Endothelial cell of umbilical vein (primary cell): ENCODE results near the gene NPTN. TPM values are rescaled to one million over a fixed set of nuclear protein-coding genes. Genes with fewer than 3 reads are reported as not detected.

ENCODE experiments used
- BruUV-seq: library from RNA; stranded (reverse); fragments of 400-500 nt; replicated peaks from 2 replicates; lab custom pipeline; 2021; lab: Mats Ljungman, UMichigan
- CTCF ChIA-PET: fragments of 300-600, 350-600 bp; sonication (Branson Sonifier 250); formaldehyde crosslinking; loops from one replicate; lab custom pipeline; 2021; ENCODE audit warnings: antibody characterized with exemption, inconsistent platforms; lab: Charles Lee
- POLR2A ChIA-PET: fragments of 300-600, 350-600 bp; sonication (Branson Sonifier 250); formaldehyde crosslinking; loops from one replicate; lab custom pipeline; 2021; ENCODE audit warnings: antibody characterized with exemption, inconsistent platforms; lab: Charles Lee
- DNase-seq: peaks from one replicate; pipeline ENCODE4 v3.0.0-alpha.2; 2011; ENCODE audit warnings: low read depth, low spot score
- FAIRE-seq: peaks from 2 replicates; lab custom pipeline; 2011; peaks lifted over from hg19 to GRCh38; lab: Jason Lieb, UNC
- H2AFZ ChIP-seq: 2 replicates; pipeline ENCODE4 v1.6.0; 2012; ENCODE audit warnings: low read depth, low read length, control low read depth, inconsistent platforms
- H3K27ac ChIP-seq: 2 replicates; pipeline ENCODE4 v1.5.1; 2011; ENCODE audit warnings: low read depth, mild to moderate bottlenecking, control low read depth, low read length, moderate library complexity; ENCODE audit not compliant: insufficient read depth
- H3K27me3 ChIP-seq, 2 experiments: 2 replicates each; pipeline versions ENCODE4 v1.6.0 to v1.6.1; 2011; ENCODE audit warnings: low read length in 2 of 2, mixed read lengths in 1 of 2; ENCODE audit not compliant: control insufficient read depth in 2 of 2, insufficient read depth in 2 of 2
- H3K36me3 ChIP-seq, 2 experiments: 2 replicates in 1 of 2; 3 replicates in 1 of 2; pipeline ENCODE4 v1.5.1; 2011; ENCODE audit warnings: low read length in 2 of 2, mild to moderate bottlenecking in 1 of 2, moderate library complexity in 1 of 2; ENCODE audit not compliant: control insufficient read depth in 2 of 2, insufficient read depth in 2 of 2; ENCODE audit errors: extremely low read depth in 1 of 2
- H3K4me1 ChIP-seq: 3 replicates; pipeline ENCODE4 v1.5.1; 2011; ENCODE audit warnings: mild to moderate bottlenecking, low read length; ENCODE audit not compliant: control insufficient read depth, insufficient read depth; ENCODE audit errors: extremely low read depth
- H3K4me2 ChIP-seq: 2 replicates; pipeline ENCODE4 v1.6.1; 2011; ENCODE audit warnings: low read length, control low read depth, mixed read lengths; ENCODE audit not compliant: insufficient read depth
- H3K4me3 ChIP-seq, 3 experiments: fragments of 200-600 bp in 1 of 3; sonication (generic), shearing (Covaris generic) in 1 of 3; replicated peaks in 1 of 3; 2 replicates each; pipeline ENCODE4 v1.5.1; 2011 to 2016; ENCODE audit warnings: control low read depth in 3 of 3, low read length in 3 of 3, mild to moderate bottlenecking in 2 of 3, inconsistent platforms in 1 of 3, low read depth in 1 of 3, moderate library complexity in 1 of 3; ENCODE audit not compliant: insufficient read depth in 1 of 3
- H3K79me2 ChIP-seq: 2 replicates; pipeline ENCODE4 v1.6.0; 2012; ENCODE audit warnings: low read length, inconsistent platforms; ENCODE audit not compliant: control insufficient read depth, insufficient read depth
- H3K9ac ChIP-seq: replicated peaks from 2 replicates; pipeline ENCODE3; 2011; ENCODE audit warnings: low read length, control low read depth; ENCODE audit not compliant: insufficient read depth; ENCODE audit errors: extremely low read depth
- H3K9me1 ChIP-seq: replicated peaks from 3 replicates; pipeline ENCODE4 v1.6.0; 2011; ENCODE audit warnings: mild to moderate bottlenecking, low read length; ENCODE audit not compliant: control insufficient read depth, insufficient read depth; ENCODE audit errors: extremely low read depth
- H3K9me3 ChIP-seq: replicated peaks from 2 replicates; pipeline ENCODE4 v1.5.1; 2012; ENCODE audit warnings: low read length, inconsistent platforms; ENCODE audit not compliant: control insufficient read depth, insufficient read depth
- H4K20me1 ChIP-seq: replicated peaks from 2 replicates; pipeline ENCODE3; 2011; ENCODE audit warnings: mild to moderate bottlenecking, low read length; ENCODE audit not compliant: control insufficient read depth, insufficient read depth; ENCODE audit errors: extremely low read depth
- EZH2 ChIP-seq: IDR thresholded peaks from 2 replicates; pipeline ENCODE4 v1.6.1; 2012; ENCODE audit warnings: borderline replicate concordance, low read depth, mild to moderate bottlenecking, moderate library complexity, low read length, inconsistent platforms; ENCODE audit not compliant: severe bottlenecking
- FOS ChIP-seq: IDR thresholded peaks from 2 replicates; pipeline ENCODE4 v1.6.1; 2011; ENCODE audit warnings: mild to moderate bottlenecking, low read length, moderate library complexity, borderline replicate concordance; ENCODE audit not compliant: insufficient read depth
- GATA2 ChIP-seq: IDR thresholded peaks from 2 replicates; pipeline ENCODE4 v1.7.0; 2011; ENCODE audit warnings: low read depth, mild to moderate bottlenecking, moderate library complexity, mixed read lengths, low read length; ENCODE audit not compliant: insufficient read length, insufficient read depth
- JUN ChIP-seq: IDR thresholded peaks from 2 replicates; pipeline ENCODE4 v1.6.1; 2011; ENCODE audit warnings: borderline replicate concordance, low read depth; ENCODE audit not compliant: insufficient read length, insufficient read depth
- MYC ChIP-seq: IDR thresholded peaks from one replicate; pipeline ENCODE4 v1.6.1; 2011; ENCODE audit warnings: mild to moderate bottlenecking, low read depth, low read length
- POLR2A ChIP-seq: IDR thresholded peaks from 2 replicates; pipeline ENCODE4 v1.6.1; 2012; ENCODE audit warnings: low read depth, mild to moderate bottlenecking, control low read depth, low read length
- POLR2AphosphoS5 ChIP-seq: IDR thresholded peaks from 2 replicates; pipeline ENCODE4 v1.6.1; 2012; ENCODE audit warnings: low read depth, mild to moderate bottlenecking, control low read depth, low read length, moderate library complexity; ENCODE audit not compliant: insufficient read depth
- dilution Hi-C: fragments of 300-500 bp; cut with MboI; formaldehyde crosslinking; loops from one replicate; pipeline ENCODE4 v1.15.0; 2019; ENCODE audit warnings: low sequenced_read_pairs; ENCODE audit not compliant: extremely low pct_ligation_motif_present
- intact Hi-C: fragments of 100-400 bp; cut with micrococcal nuclease; formaldehyde crosslinking; loops from one replicate; pipeline ENCODE4 v1.10.0; 2022
- polyA plus RNA-seq, 4 experiments: library from polyadenylated mRNA; depleted of rRNA in 3 of 4; stranded (reverse) in 3 of 4; unstranded in 1 of 4; fragments of >200 nt; gene quantifications; 2 replicates each; pipeline versions ENCODE4 v1.2.1 to v1.2.3, GENCODE V29; 2011 to 2012; ENCODE audit warnings: missing spikeins in 1 of 4
- total RNA-seq: library from RNA; stranded (reverse); gene quantifications from 2 replicates; pipeline ENCODE4 v1.2.3, GENCODE V29; 2021
- TF ChIP-seq, protein P1 (sequence below): IDR thresholded peaks from 2 replicates; pipeline ENCODE4 v1.6.1; 2011; ENCODE audit not compliant: insufficient read depth, insufficient read length
- TF ChIP-seq, protein P2 (sequence below), 2 donors: IDR thresholded peaks; 1 replicate in 1 of 2; 2 replicates in 1 of 2; pipeline ENCODE4 v1.5.1; 2011; ENCODE audit warnings: low read length in 2 of 2, mild to moderate bottlenecking in 2 of 2, moderate library complexity in 2 of 2, control low read depth in 1 of 2, inconsistent platforms in 1 of 2, low read depth in 1 of 2; ENCODE audit not compliant: insufficient read depth in 1 of 2; ENCODE audit errors: extremely low read depth in 1 of 2

Gene NPTN
- total and polyA plus RNA-seq, 2 donors (not counting 3 experiments of a cell fraction or from before 2014, with no cell fraction given) = 77.4 to 81.3 TPM

DNA sequence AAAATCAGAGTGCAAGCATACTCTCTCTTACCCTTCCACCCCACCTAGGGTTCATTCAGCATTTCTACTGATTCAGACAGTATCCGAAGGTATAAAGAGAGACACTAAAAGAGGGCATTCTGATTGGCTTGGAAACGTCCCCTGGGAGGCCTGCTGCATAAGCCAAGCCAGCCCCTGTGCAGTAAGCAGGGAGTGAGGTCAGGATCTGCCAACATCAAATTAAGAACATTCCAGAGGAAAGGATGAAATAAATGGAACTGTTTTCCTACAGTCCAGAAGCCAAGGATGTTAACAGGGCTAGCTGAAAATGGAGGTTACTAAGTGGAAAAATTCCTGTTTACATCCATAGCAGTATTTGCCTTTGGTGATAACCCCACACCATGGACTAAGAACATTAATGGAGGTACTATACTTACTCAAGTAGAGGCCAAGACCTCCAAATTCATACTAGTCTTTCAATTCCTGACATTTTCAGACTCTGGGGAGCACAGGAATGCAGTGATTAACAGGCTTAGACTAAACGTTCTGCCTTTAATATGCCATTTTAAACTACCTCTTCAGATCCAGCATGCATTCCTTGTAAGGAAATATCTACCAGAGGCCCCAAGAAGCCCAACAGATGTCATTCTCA is 34.5 kb downstream of the NPTN start:
- dilution Hi-C loops = no loop called here
- BruUV-seq = no TSS peak

More for the DNA sequence above, 34.5 kb downstream of the NPTN start:
- Histone ChIP-seq H3K9ac (no peak overlapping the region), H3K9me1 (no peaks in the 10 kb centered on the region), H3K4me3 (no peak overlapping the region), H2AFZ (no peak overlapping the region), H3K4me1 (peaks cover 39% of the 10 kb centered on the region), H3K27ac (no peak overlapping the region), H3K27me3 (no peaks in the 10 kb centered on the region), H3K9me3 (no peaks in the 10 kb centered on the region), H3K4me2 (no peak overlapping the region), H4K20me1 (peaks cover 6% of the 10 kb centered on the region), H3K36me3 (no peaks in the 10 kb centered on the region), H3K79me2 (peaks cover 68% of the 10 kb centered on the region)
- POLR2A ChIA-PET = no interaction called here
- DNase-seq (no peak), FAIRE-seq (no peak)
- intact Hi-C loops = no loop called here
- CTCF ChIA-PET = interaction anchor here (1.5 kb wide), 1 partner anchor 38 kb away, joined by 3 read pairs; no protein-coding TSS in a partner anchor
- no peak for TF ChIP-seq EZH2
- TF ChIP-seq JUN = no peak
- no peak for TF ChIP-seq MYC
- TF ChIP-seq GATA2 = no peak
- no peak for TF ChIP-seq FOS
- TF ChIP-seq, protein P1, sequence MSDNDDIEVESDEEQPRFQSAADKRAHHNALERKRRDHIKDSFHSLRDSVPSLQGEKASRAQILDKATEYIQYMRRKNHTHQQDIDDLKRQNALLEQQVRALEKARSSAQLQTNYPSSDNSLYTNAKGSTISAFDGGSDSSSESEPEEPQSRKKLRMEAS = no peak
- no peak for TF ChIP-seq POLR2A
- TF ChIP-seq, protein P2, sequence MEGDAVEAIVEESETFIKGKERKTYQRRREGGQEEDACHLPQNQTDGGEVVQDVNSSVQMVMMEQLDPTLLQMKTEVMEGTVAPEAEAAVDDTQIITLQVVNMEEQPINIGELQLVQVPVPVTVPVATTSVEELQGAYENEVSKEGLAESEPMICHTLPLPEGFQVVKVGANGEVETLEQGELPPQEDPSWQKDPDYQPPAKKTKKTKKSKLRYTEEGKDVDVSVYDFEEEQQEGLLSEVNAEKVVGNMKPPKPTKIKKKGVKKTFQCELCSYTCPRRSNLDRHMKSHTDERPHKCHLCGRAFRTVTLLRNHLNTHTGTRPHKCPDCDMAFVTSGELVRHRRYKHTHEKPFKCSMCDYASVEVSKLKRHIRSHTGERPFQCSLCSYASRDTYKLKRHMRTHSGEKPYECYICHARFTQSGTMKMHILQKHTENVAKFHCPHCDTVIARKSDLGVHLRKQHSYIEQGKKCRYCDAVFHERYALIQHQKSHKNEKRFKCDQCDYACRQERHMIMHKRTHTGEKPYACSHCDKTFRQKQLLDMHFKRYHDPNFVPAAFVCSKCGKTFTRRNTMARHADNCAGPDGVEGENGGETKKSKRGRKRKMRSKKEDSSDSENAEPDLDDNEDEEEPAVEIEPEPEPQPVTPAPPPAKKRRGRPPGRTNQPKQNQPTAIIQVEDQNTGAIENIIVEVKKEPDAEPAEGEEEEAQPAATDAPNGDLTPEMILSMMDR (IDR thresholded peaks at IDR 0.05; ENCODE audit: extremely low read depth in 1 of 2, insufficient read depth in 1 of 2, low read depth in 1 of 2, low read length in 2 of 2) = no peak
- TF ChIP-seq POLR2AphosphoS5 = no peak
